GM19193 (cell line): ENCODE data around the gene HOXB4.

Experiments
- POLR2A ChIP-seq: IDR thresholded peaks from 4 replicates; pipeline ENCODE4 v1.6.1; 2011; ENCODE audit not compliant: insufficient read depth, insufficient read length; ENCODE audit errors: extremely low read depth

HOXB4 gene

DNA sequence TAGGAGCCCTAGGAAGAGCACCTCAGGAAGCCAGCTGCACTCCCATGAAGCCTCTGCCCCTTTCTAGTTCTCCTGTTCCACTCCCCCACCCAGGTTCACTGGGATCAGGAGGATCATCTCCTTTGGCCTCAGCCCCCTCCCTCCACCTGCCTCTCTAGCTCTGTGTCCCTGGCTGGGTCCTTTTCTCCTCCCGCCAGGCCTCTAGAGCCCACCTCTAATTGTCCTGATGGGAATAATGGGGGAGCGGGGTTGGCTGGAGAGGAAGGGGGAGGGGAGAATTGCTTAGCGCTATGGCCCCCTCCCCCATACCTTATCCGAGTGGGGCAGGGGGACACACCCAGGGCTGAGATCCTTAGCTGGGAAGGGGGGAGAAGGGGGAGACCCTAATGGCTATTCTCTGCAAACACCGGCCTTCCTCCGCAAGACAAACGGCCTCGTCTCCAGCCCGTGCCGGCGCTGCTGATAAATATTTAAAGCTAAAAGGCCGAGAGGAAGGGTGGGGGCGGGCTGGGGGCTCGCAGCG is 31.7 kb upstream of the HOXB4 start:
- no peak for TF ChIP-seq POLR2A

DNA sequence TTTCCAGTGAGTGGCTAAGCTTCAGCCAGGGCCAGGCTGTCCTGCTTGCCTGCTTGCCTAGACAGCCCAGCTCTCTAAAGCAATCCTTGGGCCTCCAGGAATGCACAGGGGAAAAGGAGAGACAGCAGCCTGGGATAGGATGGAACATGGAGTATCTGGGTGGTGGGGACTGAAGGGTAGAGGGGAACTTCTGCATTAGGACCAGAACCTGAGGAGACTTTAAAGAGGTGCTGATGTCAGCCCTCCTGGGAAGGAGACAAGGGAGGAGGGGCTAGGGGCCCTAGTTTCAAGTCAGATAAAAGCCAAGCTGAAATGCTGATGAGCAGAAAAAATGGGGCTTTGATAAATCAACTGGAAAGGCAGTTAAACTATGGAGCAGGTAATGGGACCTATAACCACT is 30.9 kb upstream of the HOXB4 start:
- TF ChIP-seq POLR2A: no peak

DNA sequence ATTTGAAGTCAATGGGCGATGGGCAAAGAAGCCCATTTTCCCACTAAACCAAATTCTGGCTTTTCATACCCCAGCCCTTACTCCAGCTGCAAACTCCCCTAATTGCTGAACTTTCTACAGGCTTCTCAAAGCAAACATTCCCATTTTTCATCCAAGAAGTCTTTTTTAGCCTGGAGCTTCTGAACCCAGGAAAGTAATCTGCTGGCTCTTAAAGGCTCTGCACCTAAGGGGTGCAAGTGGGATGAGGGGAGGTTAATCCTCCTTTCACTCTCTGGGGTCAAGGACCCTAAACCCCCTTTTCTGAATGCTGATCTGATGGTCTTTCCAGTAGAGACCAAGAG is 30.3 kb upstream of the HOXB4 start:
- no peak for TF ChIP-seq POLR2A

DNA sequence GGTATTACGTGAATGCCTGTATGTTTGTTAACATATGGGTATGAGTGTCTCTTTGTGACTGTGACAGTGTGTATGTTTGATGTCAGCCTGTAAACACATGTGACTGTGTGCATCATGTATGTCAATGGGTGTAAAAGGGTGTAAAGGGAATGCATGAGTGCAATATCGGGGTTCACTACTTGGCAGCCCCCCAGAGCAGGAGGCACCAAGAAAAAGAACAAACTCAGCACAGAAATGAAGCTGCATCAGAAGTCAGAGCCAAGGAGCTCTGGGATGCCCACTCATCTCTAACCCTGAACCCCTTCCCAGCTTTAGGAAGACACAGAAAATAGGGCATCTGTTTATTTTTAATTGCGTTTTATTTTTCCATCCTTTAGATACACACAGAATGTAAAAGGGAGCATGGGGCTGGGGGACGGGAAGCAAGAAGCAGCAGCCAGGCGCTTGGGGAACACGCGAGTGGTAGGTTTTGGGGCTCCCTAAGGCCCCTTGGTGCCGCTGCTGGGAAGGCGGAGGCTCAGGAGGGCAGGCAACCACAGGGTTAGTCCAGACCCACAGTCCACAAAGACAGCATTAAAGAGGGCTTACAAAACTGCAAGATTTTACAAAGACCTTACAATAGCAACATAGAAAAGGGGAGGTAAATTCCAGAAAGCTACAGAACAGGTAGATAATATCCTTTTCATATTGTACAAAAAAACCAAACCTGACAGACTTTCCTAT is 28.9 kb upstream of the HOXB4 start:
- TF ChIP-seq POLR2A: no peak

DNA sequence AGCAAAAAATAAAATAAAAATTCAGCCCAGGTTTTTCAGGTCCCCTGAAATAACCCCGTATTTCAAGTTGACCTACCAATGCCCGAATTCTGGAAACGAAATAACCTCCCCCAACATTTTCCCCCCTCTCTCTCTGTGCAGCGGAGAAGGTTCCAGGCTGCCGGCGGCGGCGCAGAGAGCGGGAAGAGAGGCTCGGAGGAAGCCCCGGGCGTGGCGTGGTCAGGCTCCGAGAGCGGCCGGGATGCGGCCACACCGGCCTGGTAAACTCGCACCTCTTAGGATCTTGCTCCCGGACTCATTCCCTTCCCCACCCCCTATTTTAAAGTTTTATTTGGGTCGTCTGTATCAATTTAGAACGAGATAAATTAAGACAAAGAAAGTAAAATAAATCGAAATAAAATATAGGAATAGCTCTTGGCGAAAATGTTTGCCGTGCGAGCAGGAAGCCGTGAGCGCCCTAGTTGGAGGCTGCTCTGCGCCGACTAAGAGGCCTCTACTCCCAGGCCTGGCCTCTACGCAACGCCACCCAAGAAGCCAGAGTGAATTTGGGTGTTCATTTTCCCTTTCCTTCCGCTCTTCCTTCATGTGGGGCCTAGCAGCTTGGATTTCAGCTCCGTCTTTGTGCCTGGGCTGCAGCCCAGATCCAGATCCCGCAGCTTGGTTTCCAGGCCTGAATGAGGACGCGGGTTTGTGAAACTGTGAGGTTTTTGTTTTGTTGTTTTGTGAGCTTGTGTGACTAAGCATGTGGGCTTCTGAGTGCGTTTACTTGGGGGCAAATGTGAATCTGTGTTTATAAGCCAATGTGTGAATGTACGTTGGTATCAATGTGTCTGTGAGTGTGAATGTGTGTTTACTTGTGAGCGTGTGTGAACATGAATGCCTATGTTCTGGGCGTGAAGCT is 28.1 kb upstream of the HOXB4 start:
- no peak for TF ChIP-seq POLR2A

DNA sequence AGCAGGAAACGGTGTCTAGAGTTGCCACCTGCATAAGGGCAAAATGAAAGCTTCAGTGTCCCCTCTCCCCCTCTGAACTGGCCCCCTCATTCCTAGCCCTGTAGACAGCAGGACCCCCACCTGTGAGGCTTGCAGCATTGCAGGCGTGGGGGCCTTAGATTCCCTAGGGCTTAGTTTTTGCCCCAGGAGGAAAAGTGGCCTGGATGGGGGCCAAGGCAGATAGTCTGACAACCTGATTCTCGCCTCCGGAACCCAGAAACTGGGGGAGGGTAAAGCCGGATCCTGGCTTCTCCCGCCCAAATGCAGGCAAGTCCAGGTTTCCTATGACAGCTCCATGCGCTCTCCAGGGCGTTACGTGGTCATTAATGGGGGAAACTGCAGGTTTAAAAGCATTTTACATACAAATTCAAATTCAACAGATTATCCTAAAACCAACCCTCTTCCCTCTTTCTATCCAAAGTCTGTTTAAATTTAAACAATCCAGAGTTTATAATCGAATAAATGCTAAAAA is 27.3 kb upstream of the HOXB4 start:
- no peak for TF ChIP-seq POLR2A

DNA sequence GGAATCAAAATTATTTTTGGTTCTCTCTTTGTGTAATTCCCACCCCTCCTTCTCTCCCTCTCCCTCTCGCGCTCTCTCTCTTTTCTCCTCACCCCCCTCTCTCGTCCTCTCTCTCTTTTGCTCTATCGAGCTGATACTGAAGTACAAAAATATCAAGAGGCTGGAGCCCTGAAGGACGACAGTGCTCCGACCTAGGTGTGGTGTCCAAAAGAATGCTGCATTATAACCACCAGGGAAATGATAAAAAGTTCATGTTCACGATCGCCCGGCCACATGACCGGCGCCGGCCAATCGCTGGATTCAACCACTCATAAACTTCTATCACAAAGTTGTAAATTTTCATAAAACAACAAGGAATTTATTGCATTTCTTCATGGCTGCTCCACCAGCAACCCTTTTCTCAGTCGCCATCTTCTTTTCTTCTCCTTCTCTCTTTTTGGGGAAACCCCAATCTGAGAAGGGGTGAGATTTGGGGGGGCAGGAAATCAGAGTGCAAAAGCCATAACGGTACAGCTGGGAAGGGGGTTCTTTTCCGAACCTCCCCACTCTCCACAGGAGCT is 26.7 kb upstream of the HOXB4 start, which contains the start of gene HOXB6:
Gene HOXB6 (minus strand): TSS at position 217 of the 560 bp plus-strand sequence. CDS start 6,836 bp downstream, outside the sequence.
- TF ChIP-seq POLR2A: no peak

DNA sequence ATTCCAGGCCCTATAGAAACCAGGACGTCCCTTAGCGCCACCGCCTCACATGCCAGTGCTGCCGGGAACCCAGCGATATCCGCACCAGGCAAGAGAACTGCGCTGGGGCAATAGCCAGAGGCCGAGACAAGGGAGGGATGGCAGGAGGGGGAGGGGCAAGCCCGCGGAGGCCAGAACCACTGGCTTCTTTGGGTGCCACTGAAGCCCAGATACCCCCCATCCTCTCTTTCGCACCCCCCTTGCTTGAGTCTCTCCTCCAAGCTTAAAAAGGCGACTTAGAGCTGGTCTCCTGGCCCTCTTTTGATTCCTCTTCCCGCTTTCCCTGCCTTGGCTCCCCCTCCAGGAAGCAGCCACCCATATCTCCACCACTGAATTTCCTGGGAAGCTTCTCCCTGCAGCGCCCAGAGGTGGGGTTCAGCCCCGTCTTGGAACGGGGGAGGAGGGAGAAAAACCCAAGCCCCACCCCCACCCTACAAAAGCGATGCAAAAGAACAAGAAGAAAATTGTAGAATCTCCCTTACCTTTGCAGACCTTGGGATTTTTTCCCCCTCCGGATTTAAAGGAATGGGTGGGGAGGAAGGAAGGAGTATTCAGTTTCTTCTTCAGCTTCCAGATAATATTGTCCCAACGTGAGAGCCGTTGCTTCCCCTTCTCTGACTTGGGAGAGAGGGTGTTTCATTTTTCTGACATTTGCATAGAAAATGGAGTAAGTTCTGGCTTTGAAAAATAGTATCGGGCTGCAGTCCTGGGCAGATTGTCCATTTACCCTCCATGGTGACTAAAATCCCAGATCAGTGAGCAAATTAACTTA is 26.0 kb upstream of the HOXB4 start:
- TF ChIP-seq POLR2A: no peak

DNA sequence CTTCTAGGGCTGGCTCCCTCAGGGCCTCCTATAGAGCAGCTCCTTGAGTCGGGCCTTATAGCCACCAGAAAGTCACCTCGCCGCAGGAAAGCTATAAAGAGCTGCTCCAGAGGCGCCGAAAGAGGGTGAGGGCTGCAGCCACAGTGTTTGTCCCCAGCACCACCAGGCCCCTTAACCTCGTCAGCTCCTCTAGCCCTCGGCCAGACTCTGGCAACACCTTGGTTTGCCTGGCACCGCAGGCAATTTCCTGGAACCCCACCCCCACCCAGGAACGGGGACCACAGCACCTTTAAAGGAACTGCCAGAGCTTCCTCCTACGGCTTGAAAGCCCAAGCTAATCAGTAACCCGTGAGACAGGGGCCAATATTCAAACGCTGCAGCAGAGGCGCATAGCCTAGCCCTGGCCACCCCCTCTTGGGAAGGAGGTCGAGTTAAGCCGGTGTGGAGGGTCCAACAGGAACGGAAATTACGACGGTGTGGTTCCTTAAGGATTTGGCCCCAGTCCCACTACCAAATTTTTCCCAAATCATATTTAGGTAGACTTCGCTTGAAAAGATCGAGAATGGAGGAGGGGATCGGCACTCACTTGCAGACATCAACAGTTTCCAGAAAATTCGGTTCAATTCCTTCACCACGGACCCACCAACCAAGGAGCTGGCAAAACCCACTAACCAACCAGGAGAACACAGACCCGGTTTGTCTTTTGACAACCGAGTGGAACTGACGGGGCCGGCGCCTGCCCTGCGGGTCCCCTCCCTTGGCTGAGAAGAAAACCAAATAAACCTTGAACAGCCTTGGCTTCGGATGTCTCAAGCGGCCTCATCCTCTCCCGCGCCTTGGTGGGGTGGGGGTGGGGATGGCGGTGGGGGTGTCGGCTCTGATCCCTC is 23.6 kb upstream of the HOXB4 start:
- TF ChIP-seq POLR2A: no peak

DNA sequence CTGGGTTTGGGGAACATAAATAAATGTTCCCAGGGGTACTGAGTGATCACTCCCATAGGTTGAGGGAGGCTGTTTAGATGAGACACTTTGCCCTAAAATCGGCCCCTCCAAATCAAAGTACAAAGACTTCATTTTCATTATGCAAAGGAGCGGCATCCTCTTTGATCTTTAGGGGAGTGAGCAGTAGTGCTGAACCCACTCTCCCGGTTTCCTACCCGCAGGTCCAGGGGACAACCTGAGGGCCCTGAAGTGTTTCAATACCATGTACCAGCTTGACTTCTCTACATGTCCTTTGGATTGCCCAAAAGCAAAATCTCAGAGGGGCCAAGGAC is 23.0 kb upstream of the HOXB4 start:
- TF ChIP-seq POLR2A: no peak

DNA sequence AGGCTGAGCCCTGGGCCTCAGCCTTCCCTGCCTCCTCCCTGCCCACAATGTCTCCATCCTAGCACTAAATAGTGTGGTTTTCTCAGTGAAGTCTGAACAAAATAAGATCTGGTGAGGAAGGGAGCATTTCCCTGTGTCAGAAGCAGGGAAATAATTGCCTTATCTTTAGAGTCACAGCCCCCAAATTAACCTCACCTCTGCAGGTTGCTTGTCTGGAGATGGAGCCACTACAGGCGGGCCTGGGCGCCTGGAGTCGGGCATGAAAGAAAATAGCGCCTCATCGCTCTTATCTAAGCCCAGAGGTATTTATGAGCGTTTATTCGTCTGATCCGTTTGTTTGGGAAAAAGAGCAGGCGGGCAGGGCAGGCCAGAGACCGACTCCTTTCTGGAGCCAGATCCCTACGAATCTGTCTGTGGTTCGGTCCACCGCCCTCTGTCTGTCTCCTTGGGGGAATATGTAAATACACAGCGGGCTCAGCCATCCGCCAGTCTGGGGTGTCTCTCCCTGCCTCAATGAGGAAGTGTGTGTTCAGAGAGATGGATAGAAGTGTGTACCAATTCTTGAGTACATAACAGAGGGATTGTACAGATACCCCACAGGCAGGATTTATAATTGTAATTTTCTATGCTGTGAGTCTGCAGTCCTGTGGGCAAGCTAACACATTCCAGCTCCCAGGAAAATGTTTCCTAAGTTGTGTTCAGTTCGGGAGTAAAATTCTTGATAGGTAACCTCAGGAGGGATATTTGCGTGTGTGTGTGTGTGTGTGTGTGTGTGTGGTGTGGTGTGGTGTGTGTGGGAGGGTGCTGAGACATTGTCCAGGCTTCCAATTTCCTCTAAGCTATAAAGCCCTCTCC is 22.3 kb upstream of the HOXB4 start:
- no peak for TF ChIP-seq POLR2A

DNA sequence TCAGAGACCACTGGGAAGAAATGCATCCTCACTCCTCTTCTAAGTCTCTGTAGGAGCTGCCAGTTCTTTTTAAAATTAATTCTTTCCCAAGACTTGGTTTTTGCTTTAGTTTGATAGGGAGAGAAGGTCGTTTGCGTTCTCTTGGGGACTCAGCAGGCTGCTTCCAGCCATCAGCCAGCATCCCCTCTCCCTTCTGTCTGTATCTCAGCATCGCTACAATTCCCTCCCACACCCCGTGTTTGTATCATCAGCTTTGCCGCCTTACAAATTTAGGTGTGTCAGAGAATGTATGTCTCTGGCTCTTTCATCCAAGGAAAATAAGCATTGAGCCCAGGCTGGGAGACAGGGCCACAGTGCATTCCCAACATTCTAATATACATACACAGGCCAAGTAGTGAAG is 21.2 kb upstream of the HOXB4 start:
- TF ChIP-seq POLR2A: no peak

DNA sequence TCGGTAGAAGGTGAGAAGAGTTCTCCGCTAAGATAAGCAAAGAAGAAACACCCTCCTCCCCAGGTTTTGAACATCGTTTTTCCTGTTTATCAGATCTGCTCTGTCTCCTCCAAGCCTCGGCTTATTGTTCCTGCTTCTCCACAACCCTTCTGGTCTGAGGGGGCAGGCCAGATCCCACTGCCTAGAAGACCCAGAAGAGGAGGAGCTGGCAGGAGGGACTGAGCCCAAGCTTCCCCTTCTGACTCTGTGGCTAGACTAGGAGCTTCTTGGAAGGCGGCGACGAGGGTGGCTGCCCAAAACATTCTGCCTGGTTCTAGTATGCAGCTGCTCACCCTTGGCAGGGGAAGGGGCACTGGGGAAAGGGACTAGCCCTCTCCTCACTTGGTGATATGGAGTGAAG is 20.6 kb upstream of the HOXB4 start:
- TF ChIP-seq POLR2A: no peak
